Activated naive CD4-positive, alpha-beta T cell treated with Interleukin-2 at 50 U/mL for 16 hours (primary cell): ENCODE data around the gene KIAA1328.

Experiments used
- DNase-seq: peaks from one replicate; pipeline ENCODE4 v3.0.0-alpha.2; 2020

The KIAA1328 gene

GRCh38 chr18:37260367-37261093, 431.6 kb downstream of the KIAA1328 start:
- DNase-seq: no peak

- no peak for DNase-seq
Measured at GRCh38 chr18:37261246-37261840, 432.4 kb downstream of the KIAA1328 start.

GRCh38 chr18:37261988-37262387, 433.1 kb downstream of the KIAA1328 start:
- DNase-seq: no peak

- no peak for DNase-seq
Measured at GRCh38 chr18:37264956-37265355, 436.0 kb downstream of the KIAA1328 start.

GRCh38 chr18:37265382-37265781, 436.5 kb downstream of the KIAA1328 start:
- DNase-seq: no peak

GRCh38 chr18:37266290-37266689, 437.4 kb downstream of the KIAA1328 start:
- DNase-seq: no peak

GRCh38 chr18:37270038-37270665, 441.2 kb downstream of the KIAA1328 start:
- DNase-seq: peak; percentile 3

GRCh38 chr18:37270666-37271052, 441.7 kb downstream of the KIAA1328 start:
- no peak for DNase-seq

GRCh38 chr18:37272226-37272625, 443.3 kb downstream of the KIAA1328 start:
- DNase-seq: no peak

- no peak for DNase-seq
Measured at GRCh38 chr18:37272841-37273240, 443.9 kb downstream of the KIAA1328 start.

- DNase-seq: no peak
Measured at GRCh38 chr18:37274309-37275236, 445.6 kb downstream of the KIAA1328 start.

GRCh38 chr18:37275237-37275741, 446.4 kb downstream of the KIAA1328 start:
- no peak for DNase-seq

GRCh38 chr18:37276111-37276890, 447.4 kb downstream of the KIAA1328 start:
- no peak for DNase-seq

GRCh38 chr18:37277804-37278203, 448.9 kb downstream of the KIAA1328 start:
- no peak for DNase-seq
